ENCODE data around the gene FAM13B.

The FAM13B gene

GRCh38 chr5:138038826-138039225 lies 5.9 kb upstream of the FAM13B start:
- Histone ChIP-seq H3K36me3 (ENCODE audit: low read length) (no peaks in the 10 kb centered on the region), H3K9me2 (replicated peaks; ENCODE audit: insufficient read depth, low read length) (no peaks in the 10 kb centered on the region), H3K4me3 (ENCODE audit: insufficient read depth, low read length, poor library complexity, severe bottlenecking) (no peak overlapping the region), H3K9ac (ENCODE audit: low read length) (no peak overlapping the region), H4K20me1 (ENCODE audit: low read depth, low read length) (no peaks in the 10 kb centered on the region), H3K79me2 (ENCODE audit: insufficient read depth, low read length) (no peaks in the 10 kb centered on the region), H3K27me3 (ENCODE audit: low read length) (no peaks in the 10 kb centered on the region), H3F3A (ENCODE audit: insufficient read depth) (peaks cover 3% of the 10 kb centered on the region; the same call in 1 of the 2 replicates), H2AFZ (ENCODE audit: low read depth, low read length, severe bottlenecking) (no peak overlapping the region), H3K4me2 (ENCODE audit: low read depth, low read length, poor library complexity, severe bottlenecking) (no peak overlapping the region), H3K27ac (ENCODE audit: low read depth, low read length) (no peak overlapping the region), H3K9me3 (ENCODE audit: insufficient read depth, low read length) (no peaks in the 10 kb centered on the region)
- TF ChIP-seq EZH2phosphoT487 (conservative IDR thresholded peaks at IDR 0.05; ENCODE audit: low read length): no peak
- no peak for TF ChIP-seq CTCF (IDR thresholded peaks at IDR 0.05; ENCODE audit: insufficient read depth, low read length, poor library complexity, severe bottlenecking)

GRCh38 chr5:138037907-138038633 lies 5.2 kb upstream of the FAM13B start:
- Histone ChIP-seq H3K4me2 (ENCODE audit: low read depth, low read length, poor library complexity, severe bottlenecking) (no peak overlapping the region), H3K9me2 (replicated peaks; ENCODE audit: insufficient read depth, low read length) (no peaks in the 10 kb centered on the region), H3K27ac (ENCODE audit: low read depth, low read length) (no peak overlapping the region), H3K36me3 (ENCODE audit: low read length) (no peaks in the 10 kb centered on the region), H3K9ac (ENCODE audit: low read length) (no peak overlapping the region), H3F3A (ENCODE audit: insufficient read depth) (peaks cover 7% of the 10 kb centered on the region; the same call in 1 of the 2 replicates), H3K4me3 (ENCODE audit: insufficient read depth, low read length, poor library complexity, severe bottlenecking) (no peak overlapping the region), H4K20me1 (ENCODE audit: low read depth, low read length) (no peaks in the 10 kb centered on the region), H2AFZ (ENCODE audit: low read depth, low read length, severe bottlenecking) (no peak overlapping the region), H3K9me3 (ENCODE audit: insufficient read depth, low read length) (no peaks in the 10 kb centered on the region), H3K27me3 (ENCODE audit: low read length) (no peaks in the 10 kb centered on the region), H3K79me2 (ENCODE audit: insufficient read depth, low read length) (no peaks in the 10 kb centered on the region)
- TF ChIP-seq EZH2phosphoT487 (conservative IDR thresholded peaks at IDR 0.05; ENCODE audit: low read length): no peak
- no peak for TF ChIP-seq CTCF (IDR thresholded peaks at IDR 0.05; ENCODE audit: insufficient read depth, low read length, poor library complexity, severe bottlenecking)

- no peaks in the 10 kb centered on the region for H3K36me3 ChIP-seq (ENCODE audit: low read length)
- no peaks in the 10 kb centered on the region for H4K20me1 ChIP-seq (ENCODE audit: low read depth, low read length)
- no peaks in the 10 kb centered on the region for H3K9me2 ChIP-seq (replicated peaks; ENCODE audit: insufficient read depth, low read length)
- H3K27ac ChIP-seq (ENCODE audit: low read depth, low read length): no peak overlapping the region
- H3K79me2 ChIP-seq (ENCODE audit: insufficient read depth, low read length): no peaks in the 10 kb centered on the region
- no peak overlapping the region for H2AFZ ChIP-seq (ENCODE audit: low read depth, low read length, severe bottlenecking)
- H3K4me3 ChIP-seq (ENCODE audit: insufficient read depth, low read length, poor library complexity, severe bottlenecking): no peak overlapping the region
- no peak overlapping the region for H3K9ac ChIP-seq (ENCODE audit: low read length)
- TF ChIP-seq CTCF (IDR thresholded peaks at IDR 0.05; ENCODE audit: insufficient read depth, low read length, poor library complexity, severe bottlenecking): no peak
- no peak for TF ChIP-seq EZH2phosphoT487 (conservative IDR thresholded peaks at IDR 0.05; ENCODE audit: low read length)
- H3F3A ChIP-seq (ENCODE audit: insufficient read depth): peaks cover 9% of the 10 kb centered on the region
- H3K27me3 ChIP-seq (ENCODE audit: low read length): no peaks in the 10 kb centered on the region
- H3K9me3 ChIP-seq (ENCODE audit: insufficient read depth, low read length): no peaks in the 10 kb centered on the region
- H3K4me2 ChIP-seq (ENCODE audit: low read depth, low read length, poor library complexity, severe bottlenecking): no peak overlapping the region
These were observed 4.4 kb upstream of the FAM13B start for GRCh38 chr5:138037271-138037670.

Measured in SU-DHL-6 (cell line).